Kidney (tissue), 14 donors: ENCODE results near the gene KCNQ5. TPM values are rescaled to one million over a fixed set of nuclear protein-coding genes. Genes with fewer than 3 reads are reported as not detected.

ENCODE experiments used
- DNase-seq, 5 donors: peaks; one replicate each; pipeline ENCODE4 v3.0.0-alpha.2; 2013 to 2020
- FAIRE-seq: peaks from 2 replicates; lab custom pipeline; 2012; peaks lifted over from hg19 to GRCh38; lab: Jason Lieb, UNC
- H3K27ac ChIP-seq, 2 donors: one replicate each; pipeline ENCODE4 v1.7.0; 2013; ENCODE audit warnings: low read depth in 2 of 2, low read length in 2 of 2, inconsistent platforms in 1 of 2
- H3K27me3 ChIP-seq: one replicate; pipeline ENCODE4 v1.7.1; 2013; ENCODE audit warnings: low read length, inconsistent platforms; ENCODE audit not compliant: control insufficient read depth, insufficient read depth
- H3K36me3 ChIP-seq, 3 donors: one replicate each; pipeline versions ENCODE4 v1.7.0 to v1.7.1; 2013; ENCODE audit warnings: low read length in 3 of 3, control low read depth in 1 of 3, inconsistent platforms in 1 of 3; ENCODE audit not compliant: insufficient read depth in 3 of 3, control insufficient read depth in 2 of 3
- H3K4me1 ChIP-seq, 3 donors: one replicate each; pipeline versions ENCODE4 v1.7.0 to v1.7.1; 2013; ENCODE audit warnings: low read length in 3 of 3, inconsistent platforms in 1 of 3, low read depth in 1 of 3; ENCODE audit not compliant: control insufficient read depth in 2 of 3, insufficient read depth in 2 of 3
- H3K4me3 ChIP-seq, 3 donors: one replicate each; pipeline versions ENCODE4 v1.7.0 to v1.8.1; 2013; ENCODE audit warnings: low read length in 3 of 3, control low read depth in 1 of 3, inconsistent platforms in 1 of 3
- H3K9ac ChIP-seq, 3 donors: one replicate each; pipeline versions ENCODE4 v1.7.0 to v1.7.1; 2013; ENCODE audit warnings: low read length in 3 of 3, control low read depth in 1 of 3, inconsistent platforms in 1 of 3
- H3K9me3 ChIP-seq, 3 donors: one replicate each; pipeline versions ENCODE4 v1.7.0 to v1.7.1; 2013; ENCODE audit warnings: low read length in 3 of 3, control low read depth in 1 of 3, inconsistent platforms in 1 of 3; ENCODE audit not compliant: control insufficient read depth in 2 of 3, insufficient read depth in 1 of 3
- CTCF ChIP-seq: IDR thresholded peaks from 3 replicates; pipeline ENCODE4 v1.5.1; 2012; ENCODE audit warnings: mild to moderate bottlenecking, moderate library complexity, borderline replicate concordance; ENCODE audit not compliant: insufficient read depth; ENCODE audit errors: extremely low read depth
- intact Hi-C: fragments of 100-400 bp; cut with DNase I; formaldehyde crosslinking; loops from one replicate; pipeline ENCODE4 v1.11.1; 2022
- polyA plus RNA-seq: library from polyadenylated mRNA; stranded (reverse); fragments of 350-450 nt; fragmentation: Illumina TruSeq; extraction: RNeasy Lipid Tissue Mini Kit (QIAGEN cat#74804); gene quantifications from one replicate; pipeline ENCODE4 v1.2.3, GENCODE V29; 2014; ENCODE audit warnings: low read depth, low replicate concordance; ENCODE audit not compliant: insufficient read depth
- total RNA-seq: library from RNA; stranded (reverse); fragmentation: NEBNext Ultra II Directional; extraction: Animal tissue kit (Norgen Biotek cat#: 25700); gene quantifications from one replicate; pipeline ENCODE4 v1.2.1, GENCODE V29; 2021
- donor health status: control.
- donor health status: control.
- donor health status: control.
- donor health status: control.
- donor health status: control.
- donor health status: DM: yes; HTN: yes; CAD: no.
- donor health status: Normal renal cell carcinoma (clear cell type).

Gene KCNQ5
- total and polyA plus RNA-seq, 2 donors from 2014 or later: 0.50 TPM; not detected in 1

- no peak for FAIRE-seq
- H3K4me3 ChIP-seq: no peak overlapping the region
These were observed 587.3 kb downstream of the KCNQ5 start for GRCh38 chr6:73209117-73209516.

GRCh38 chr6:73216859-73217258, 595.0 kb downstream of the KCNQ5 start:
- no peak for TF ChIP-seq CTCF
- H3K27ac ChIP-seq: no peak overlapping the region
- H3K4me3 ChIP-seq: no peak overlapping the region
- H3K36me3 ChIP-seq: no peaks in the 10 kb centered on the region
- H3K4me1 ChIP-seq: no peaks in the 10 kb centered on the region
- FAIRE-seq: no peak
- no peak overlapping the region for H3K9ac ChIP-seq
- no peaks in the 10 kb centered on the region for H3K27me3 ChIP-seq
- intact Hi-C loops: no loop called here
- no peaks in the 10 kb centered on the region for H3K9me3 ChIP-seq
- DNase-seq: no peak

More at GRCh38 chr6:73209117-73209516, 587.3 kb downstream of the KCNQ5 start:
- Histone ChIP-seq H3K9ac (no peak overlapping the region), H3K36me3 (no peaks in the 10 kb centered on the region), H3K9me3 (no peaks in the 10 kb centered on the region), H3K27me3 (no peaks in the 10 kb centered on the region), H3K4me1 (no peaks in the 10 kb centered on the region), H3K27ac (no peak overlapping the region)
- no peak for DNase-seq
- TF ChIP-seq CTCF: no peak
- intact Hi-C loops: no loop called here

GRCh38 chr6:73225396-73225795, 603.5 kb downstream of the KCNQ5 start, which contains the start of gene KHDC1L:
TSS of gene KHDC1L (minus strand) at chr6:73225496. CDS start at chr6:73225408, 88 bp downstream.
- no peaks in the 10 kb centered on the region for H3K36me3 ChIP-seq
- H3K9ac ChIP-seq: no peak within 1 kb of the TSS
- FAIRE-seq (no peak), DNase-seq (no peak)
- intact Hi-C loops: no loop called here
- no peaks in the 10 kb centered on the region for H3K27me3 ChIP-seq
- TF ChIP-seq CTCF: no peak
- H3K4me1 ChIP-seq: no peaks in the 10 kb centered on the region
- no peak within 1 kb of the TSS for H3K27ac ChIP-seq
- H3K9me3 ChIP-seq: no peaks in the 10 kb centered on the region
- no peak within 1 kb of the TSS for H3K4me3 ChIP-seq

- FAIRE-seq (no peak), DNase-seq (no peak)
- H3K27me3 ChIP-seq: no peaks in the 10 kb centered on the region
- H3K27ac ChIP-seq: no peak overlapping the region
- H3K9me3 ChIP-seq: no peaks in the 10 kb centered on the region
- no peak overlapping the region for H3K9ac ChIP-seq
- H3K4me3 ChIP-seq: no peak overlapping the region
- intact Hi-C loops: no loop called here
- no peak for TF ChIP-seq CTCF
- H3K4me1 ChIP-seq: no peaks in the 10 kb centered on the region
- no peaks in the 10 kb centered on the region for H3K36me3 ChIP-seq
These were observed 605.9 kb downstream of the KCNQ5 start for GRCh38 chr6:73227606-73228255.
